PFSK-1 (cell line): ENCODE measurements around the gene RNF220.

Source experiments
- FOXP2 ChIP-seq: optimal IDR thresholded peaks from 2 replicates; pipeline ENCODE3; 2011; ENCODE audit warnings: borderline replicate concordance, control low read depth, inconsistent platforms; ENCODE audit not compliant: insufficient read depth; ENCODE audit errors: extremely low read length, extremely low read depth
- POLR2AphosphoS5 ChIP-seq: IDR thresholded peaks from 2 replicates; pipeline ENCODE4 v1.6.1; 2012; ENCODE audit warnings: low read depth, mild to moderate bottlenecking, control low read depth, low read length, moderate library complexity
- REST ChIP-seq, 2 experiments: IDR thresholded peaks; 2 replicates each; pipeline versions ENCODE4 v1.6.1 to v1.8.0; 2011 to 2012; ENCODE audit warnings: low read depth in 2 of 2, low read length in 2 of 2, control low read depth in 1 of 2, inconsistent platforms in 1 of 2, mild to moderate bottlenecking in 1 of 2, moderate library complexity in 1 of 2; ENCODE audit not compliant: insufficient read depth in 1 of 2
- SIN3A ChIP-seq: IDR thresholded peaks from 2 replicates; pipeline ENCODE4 v1.6.1; 2012; ENCODE audit warnings: mild to moderate bottlenecking, low read length, moderate library complexity, borderline replicate concordance; ENCODE audit not compliant: insufficient read depth
- TAF1 ChIP-seq: IDR thresholded peaks from 2 replicates; pipeline ENCODE4 v1.6.1; 2012; ENCODE audit warnings: low read length, control low read depth, borderline replicate concordance; ENCODE audit not compliant: insufficient read depth

Gene RNF220

GRCh38 chr1:44636688-44637598 lies 231.9 kb downstream of the RNF220 start:
- TF ChIP-seq FOXP2 = no peak
- TF ChIP-seq TAF1 = no peak
- no peak for TF ChIP-seq REST (IDR thresholded peaks at IDR 0.05; ENCODE audit: insufficient read depth in 1 of 2, low read depth in 2 of 2, low read length in 2 of 2)
- no peak for TF ChIP-seq POLR2AphosphoS5
- TF ChIP-seq SIN3A = no peak

GRCh38 chr1:44637702-44638411 lies 232.8 kb downstream of the RNF220 start:
- TF ChIP-seq REST (IDR thresholded peaks at IDR 0.05; ENCODE audit: insufficient read depth in 1 of 2, low read depth in 2 of 2, low read length in 2 of 2) (no peak), FOXP2 (no peak), SIN3A (no peak), TAF1 (no peak), POLR2AphosphoS5 (no peak)

GRCh38 chr1:44640200-44640853 lies 235.3 kb downstream of the RNF220 start:
- no peak for TF ChIP-seq REST (IDR thresholded peaks at IDR 0.05; ENCODE audit: insufficient read depth in 1 of 2, low read depth in 2 of 2, low read length in 2 of 2)
- TF ChIP-seq SIN3A = no peak
- no peak for TF ChIP-seq FOXP2
- no peak for TF ChIP-seq TAF1
- no peak for TF ChIP-seq POLR2AphosphoS5

GRCh38 chr1:44641126-44642102 lies 236.4 kb downstream of the RNF220 start:
- TF ChIP-seq REST (IDR thresholded peaks at IDR 0.05; ENCODE audit: insufficient read depth in 1 of 2, low read depth in 2 of 2, low read length in 2 of 2) (no peak), FOXP2 (no peak), SIN3A (no peak), POLR2AphosphoS5 (no peak), TAF1 (no peak)
